ENCODE measurements around the gene AQP6.

AQP6 gene

GRCh38 chr12:49955899-49956662, 16.7 kb upstream of the AQP6 start:
- DNase-seq (ENCODE audit: low read depth in 2 of 2) = no peak

DNA sequence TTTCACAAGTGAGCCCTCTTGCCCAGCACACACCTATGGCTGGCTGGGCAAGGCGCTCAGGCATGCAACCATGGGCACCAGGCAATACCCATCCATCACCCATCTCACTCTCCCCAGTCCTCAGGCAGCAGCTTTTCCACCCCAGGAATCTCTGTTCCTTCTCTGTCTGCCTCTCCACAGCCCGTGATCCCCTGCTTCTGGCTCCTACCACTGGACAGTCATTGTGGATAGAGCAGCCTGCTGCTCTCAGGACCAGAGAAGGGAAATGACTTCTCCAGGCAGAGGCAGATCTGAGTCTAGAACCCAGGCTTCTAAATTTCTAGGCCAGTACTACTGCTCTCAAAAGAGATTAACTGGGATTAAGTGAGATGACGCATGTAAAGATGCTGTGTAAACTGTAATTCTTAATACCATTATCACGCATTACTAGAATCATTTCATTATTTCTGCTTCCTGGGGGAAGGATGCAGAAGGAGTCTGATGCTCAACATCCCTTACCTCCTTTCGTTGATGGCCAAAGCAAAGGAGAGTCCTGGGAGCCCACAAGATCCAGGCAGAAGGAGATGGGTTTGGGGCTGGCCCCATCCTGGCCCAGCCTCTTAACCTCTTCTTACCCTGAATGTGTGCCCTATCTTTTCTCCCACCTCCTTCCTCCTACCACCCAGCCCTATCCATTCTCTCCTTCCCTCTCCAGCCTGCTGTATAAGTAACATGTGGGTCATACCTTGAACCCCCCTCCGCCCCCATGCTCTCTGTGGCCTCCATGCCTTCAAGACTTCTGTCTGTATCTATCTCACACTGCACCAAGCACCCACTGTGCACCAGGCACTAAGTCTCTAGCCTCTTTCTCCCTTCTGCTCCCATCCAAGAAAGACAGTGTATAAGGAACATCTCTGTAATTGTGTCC, 15.8 kb upstream of the AQP6 start:
- DNase-seq (ENCODE audit: low read depth in 2 of 2) = no peak

DNA sequence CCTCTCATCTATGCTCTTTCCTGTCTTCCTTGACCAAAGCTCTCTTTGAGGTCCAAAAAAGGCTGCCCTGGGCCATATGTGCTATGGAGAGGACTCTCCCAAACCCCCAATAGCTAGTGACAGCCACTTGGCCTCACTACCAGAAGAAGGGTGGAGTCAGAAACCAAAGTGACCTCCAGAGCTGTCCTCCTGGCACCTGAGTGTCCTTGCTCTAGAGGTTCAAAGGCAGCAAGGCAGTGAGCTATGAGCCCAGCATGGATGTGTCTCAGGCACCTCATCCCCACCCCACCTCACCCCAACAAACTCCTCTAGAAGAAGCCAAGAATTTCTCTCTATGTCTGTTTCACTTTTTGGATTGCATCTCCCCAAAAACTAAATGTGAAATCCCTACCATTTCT, 15.2 kb upstream of the AQP6 start:
- DNase-seq (ENCODE audit: low read depth in 2 of 2) = no peak

DNA sequence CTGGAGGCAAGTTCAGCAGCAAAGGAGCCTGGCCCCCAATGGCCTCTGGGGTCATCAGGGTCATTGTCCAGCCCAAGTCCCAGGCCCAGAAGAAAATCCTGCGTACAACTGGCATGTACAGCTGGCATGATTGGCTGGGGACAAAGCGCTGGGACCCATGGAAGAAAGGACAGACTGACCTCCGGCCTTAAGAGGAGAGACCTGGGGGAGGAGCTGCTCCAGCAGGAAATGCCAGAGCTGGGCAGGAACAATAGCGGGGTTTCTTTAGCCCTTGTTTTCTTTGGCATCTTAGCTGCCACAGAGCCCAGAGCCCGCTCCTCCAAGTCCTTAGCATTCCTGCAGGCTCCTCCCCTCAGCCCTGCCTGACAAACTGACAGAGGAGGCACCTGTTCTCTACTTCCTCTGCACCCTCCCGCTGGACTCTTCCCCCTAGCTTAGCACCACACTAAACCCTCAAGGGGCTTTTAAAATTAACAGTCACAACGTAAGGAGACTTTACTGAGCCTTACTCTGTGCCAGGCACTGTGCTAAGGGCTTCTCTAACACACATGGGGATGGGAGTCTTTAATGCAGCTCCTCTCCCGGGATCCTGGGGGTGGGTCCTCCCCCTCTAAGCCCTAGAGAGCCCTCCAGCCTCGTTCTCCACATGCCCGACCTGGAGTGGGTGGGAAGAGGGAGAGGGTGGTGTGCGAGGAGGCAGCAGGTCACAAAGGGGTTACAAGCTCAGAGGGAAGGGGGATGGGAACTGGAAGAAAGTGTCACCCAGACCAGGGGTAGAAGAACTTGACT, 12.9 kb upstream of the AQP6 start:
- DNase-seq (ENCODE audit: low read depth in 2 of 2) = no peak

GRCh38 chr12:49960474-49961110, 12.2 kb upstream of the AQP6 start:
- DNase-seq (ENCODE audit: low read depth in 2 of 2) = no peak

DNA sequence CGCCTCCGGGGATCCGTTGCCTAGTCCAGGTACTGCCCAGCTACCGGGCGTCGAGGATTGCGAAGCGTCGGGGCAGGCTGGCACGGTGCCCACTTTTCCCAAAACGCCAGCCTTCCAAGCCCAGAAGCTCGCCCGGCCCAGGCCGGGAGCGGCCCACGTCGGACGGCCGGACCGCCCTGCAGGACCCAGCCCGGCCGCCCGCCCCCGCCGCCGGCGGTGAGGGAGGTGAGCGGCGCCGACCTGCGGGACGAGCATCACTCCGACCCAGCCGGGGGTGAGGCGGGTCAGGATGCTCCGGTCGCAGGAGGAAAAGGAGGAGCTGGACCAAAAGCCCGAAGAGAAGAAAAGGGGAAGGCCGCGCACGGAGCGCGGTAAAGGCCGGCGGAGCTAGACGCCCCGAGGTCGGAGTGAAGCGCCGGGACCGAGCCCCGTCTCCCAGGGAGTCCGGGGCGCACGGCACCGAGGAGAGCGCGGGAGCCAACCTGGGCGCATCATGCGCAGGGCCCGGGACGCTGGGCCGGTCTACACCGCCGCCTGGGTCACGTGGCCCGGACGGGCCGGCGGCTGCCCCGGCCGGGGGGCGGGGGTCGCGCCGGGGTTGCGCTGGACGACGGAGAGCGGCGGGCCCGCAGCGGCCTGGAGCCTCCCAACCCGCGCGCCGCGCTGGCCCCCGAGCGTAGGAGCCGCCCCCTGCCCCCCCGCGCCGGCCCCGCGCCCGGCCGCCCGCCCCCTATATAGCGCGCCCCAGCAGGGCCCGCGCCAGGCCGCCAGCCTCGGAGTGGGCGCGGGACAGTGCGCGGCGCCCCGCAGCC, 11.4 kb upstream of the AQP6 start, which contains the start of gene AQP5:
Gene AQP5 (plus strand): TSS at position 762 of the 812 bp plus-strand sequence. CDS start 146 bp downstream, outside the sequence.
- DNase-seq (ENCODE audit: low read depth in 2 of 2) = no peak

DNA sequence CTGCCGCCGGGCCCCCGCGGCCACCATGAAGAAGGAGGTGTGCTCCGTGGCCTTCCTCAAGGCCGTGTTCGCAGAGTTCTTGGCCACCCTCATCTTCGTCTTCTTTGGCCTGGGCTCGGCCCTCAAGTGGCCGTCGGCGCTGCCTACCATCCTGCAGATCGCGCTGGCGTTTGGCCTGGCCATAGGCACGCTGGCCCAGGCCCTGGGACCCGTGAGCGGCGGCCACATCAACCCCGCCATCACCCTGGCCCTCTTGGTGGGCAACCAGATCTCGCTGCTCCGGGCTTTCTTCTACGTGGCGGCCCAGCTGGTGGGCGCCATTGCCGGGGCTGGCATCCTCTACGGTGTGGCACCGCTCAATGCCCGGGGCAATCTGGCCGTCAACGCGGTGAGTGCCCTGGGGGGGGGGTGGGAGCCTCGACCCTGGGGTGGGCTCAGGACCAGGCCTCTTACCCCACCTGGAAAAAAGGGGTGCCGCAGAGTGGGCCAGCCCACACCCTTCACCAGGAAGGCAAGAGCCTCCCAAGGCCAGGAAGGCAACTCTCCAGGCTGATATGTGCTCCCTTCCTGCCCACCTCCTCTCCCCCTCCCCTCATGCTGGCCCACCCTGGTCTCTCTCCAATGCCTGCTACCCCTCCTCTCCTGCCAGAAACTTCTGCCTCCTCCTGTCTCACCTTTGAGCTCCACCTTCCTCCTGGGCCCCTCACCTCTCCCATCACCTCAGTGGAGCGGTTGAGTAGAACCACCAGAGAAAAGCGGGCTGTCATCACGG, 10.6 kb upstream of the AQP6 start:
- DNase-seq (ENCODE audit: low read depth in 2 of 2) = no peak

GRCh38 chr12:49962861-49963765, 9.6 kb upstream of the AQP6 start:
- DNase-seq (ENCODE audit: low read depth in 2 of 2) = no peak

GRCh38 chr12:49963976-49964815, 8.6 kb upstream of the AQP6 start:
- DNase-seq (ENCODE audit: low read depth in 2 of 2) = no peak

DNA sequence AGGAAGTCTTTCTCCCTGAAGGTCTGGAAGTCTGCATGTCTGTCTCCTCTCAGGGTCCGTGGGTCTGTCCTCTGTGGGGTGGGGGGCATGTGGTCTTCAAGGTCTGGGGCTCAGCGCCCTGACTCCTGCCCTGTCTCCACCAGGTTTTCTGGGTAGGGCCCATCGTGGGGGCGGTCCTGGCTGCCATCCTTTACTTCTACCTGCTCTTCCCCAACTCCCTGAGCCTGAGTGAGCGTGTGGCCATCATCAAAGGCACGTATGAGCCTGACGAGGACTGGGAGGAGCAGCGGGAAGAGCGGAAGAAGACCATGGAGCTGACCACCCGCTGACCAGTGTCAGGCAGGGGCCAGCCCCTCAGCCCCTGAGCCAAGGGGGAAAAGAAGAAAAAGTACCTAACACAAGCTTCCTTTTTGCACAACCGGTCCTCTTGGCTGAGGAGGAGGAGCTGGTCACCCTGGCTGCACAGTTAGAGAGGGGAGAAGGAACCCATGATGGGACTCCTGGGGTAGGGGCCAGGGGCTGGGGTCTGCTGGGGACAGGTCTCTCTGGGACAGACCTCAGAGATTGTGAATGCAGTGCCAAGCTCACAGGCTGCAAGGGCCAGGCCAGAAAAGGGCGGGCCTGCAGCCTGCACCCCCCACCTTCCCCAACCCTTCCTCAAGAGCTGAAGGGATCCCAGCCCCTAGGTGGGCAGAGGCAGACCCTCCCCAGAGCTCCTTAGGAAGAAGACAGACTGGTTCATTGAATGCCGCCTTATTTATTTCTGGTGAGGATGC, 7.7 kb upstream of the AQP6 start:
- no peak for DNase-seq (ENCODE audit: low read depth in 2 of 2)

- DNase-seq (ENCODE audit: low read depth in 2 of 2) = no peak
Measured at GRCh38 chr12:49965836-49966235, 6.9 kb upstream of the AQP6 start.

DNA sequence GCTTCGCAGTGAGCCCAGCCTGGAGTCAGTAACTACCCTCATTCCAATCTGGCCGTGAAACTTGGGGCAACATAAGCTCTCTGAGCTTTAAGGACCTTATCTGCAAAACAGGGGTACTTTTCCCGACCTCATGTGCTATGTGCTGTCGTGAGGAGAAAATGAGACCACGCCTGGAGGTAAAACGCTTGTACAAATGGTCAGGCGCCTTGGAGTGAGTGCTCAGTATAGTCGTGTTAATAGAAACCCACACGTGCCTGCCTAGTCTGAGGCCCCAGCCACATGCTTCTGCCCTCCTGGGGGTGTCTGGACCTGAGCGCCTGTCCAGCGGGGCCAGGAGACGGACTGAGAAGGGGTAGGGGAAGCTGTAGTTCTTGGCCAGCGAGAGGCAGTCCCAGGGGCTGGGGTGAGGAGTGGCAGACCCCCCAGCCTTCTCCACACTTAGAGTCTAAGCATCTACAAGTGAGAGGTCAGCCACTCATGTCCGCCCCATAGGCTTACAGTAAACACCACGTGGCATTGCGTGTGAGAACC, 6.2 kb upstream of the AQP6 start:
- no peak for DNase-seq (ENCODE audit: low read depth in 2 of 2)

DNA sequence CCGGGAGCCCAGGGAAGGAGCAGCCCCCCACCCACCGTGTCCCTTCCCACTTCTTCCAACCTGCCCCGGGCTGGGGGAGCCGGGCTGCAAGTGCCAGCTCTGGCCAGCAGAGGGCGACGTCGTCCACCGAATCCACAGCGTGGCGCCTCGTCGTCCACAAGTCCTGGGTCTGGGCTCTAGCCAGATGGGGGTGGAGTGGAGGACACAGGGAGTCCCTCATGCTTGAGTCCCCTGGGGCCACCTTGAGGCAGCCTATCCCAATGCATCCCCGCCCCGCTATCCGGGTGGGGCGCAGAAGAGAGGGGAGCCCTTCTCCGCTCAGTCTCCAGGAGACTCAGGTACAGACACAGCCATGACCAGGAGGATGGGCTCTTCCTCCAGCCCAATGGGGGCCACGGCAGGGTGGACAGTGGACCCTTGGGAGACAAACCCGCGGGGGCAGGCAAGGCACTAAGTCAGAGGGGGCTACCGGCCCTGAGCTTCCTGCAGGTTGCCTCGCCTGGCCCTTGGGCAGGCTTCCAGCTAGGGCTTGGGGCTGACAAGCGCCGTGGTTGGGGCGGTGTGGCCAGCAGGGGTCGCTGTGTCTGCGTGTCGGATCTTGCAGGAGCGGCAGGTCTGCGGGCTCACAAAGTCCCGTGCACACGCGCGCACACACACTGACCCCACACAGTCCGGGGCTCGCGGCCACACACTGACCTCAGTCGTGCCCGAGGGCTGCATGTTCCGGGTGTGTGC, 5.5 kb upstream of the AQP6 start:
- DNase-seq (ENCODE audit: low read depth in 2 of 2) = peak; percentile 36 to 43

DNA sequence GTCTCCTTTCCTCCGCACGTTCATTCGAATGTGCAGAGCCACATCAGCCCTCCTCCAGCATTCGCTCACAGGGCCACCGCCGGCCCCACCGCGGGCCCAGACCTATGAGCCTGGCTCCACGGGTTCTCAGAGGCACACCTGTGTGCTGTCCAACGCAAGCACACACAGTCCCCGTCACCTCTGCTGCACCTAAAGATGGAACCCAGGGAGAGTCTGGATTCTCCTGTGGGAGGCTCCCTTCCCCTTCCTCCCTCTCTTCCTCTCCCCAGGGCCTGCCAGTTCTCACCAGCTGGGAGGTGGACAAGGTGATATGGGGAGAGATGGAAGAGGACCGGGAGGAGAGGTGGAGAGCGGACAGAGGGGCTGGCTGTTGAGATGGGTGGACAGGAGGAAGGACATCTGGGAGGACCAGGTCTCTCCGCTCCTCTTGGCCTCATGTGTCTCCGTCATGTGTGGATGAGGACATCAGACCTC, 4.9 kb upstream of the AQP6 start:
- no peak for DNase-seq (ENCODE audit: low read depth in 2 of 2)

DNA sequence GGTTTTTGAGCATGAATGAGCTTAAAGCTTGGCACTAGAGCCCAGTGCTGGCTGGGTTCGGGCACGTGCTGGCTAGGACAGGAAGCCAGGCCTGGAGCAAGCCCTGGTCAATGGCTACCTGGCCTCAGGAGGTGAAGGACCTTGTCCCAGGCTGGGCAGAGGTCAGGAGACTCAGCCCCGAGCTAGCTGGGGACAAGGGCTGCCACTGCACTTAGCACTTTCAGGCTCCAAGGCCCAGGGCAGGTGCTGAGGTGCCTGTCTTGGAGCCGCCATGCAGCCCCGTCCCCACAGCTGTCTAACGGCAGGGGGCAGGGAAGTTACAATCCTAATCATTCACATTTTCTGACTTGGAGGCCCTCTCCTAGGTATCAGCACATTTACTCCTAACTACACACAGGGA, 4.3 kb upstream of the AQP6 start:
- DNase-seq (ENCODE audit: low read depth in 2 of 2) = no peak

GRCh38 chr12:49969027-49969426, 3.7 kb upstream of the AQP6 start:
- no peak for DNase-seq (ENCODE audit: low read depth in 2 of 2)

Data from fibroblast of skin of left biceps (primary cell).